Measurements from ENCODE around the gene TRIM5. TPM values are rescaled to one million over a fixed set of nuclear protein-coding genes. Genes with fewer than 3 reads are reported as not detected.

TRIM5 gene
- polyA plus RNA-seq, 4 donors, result 39.6 to 45.2 (median 43.2) TPM

DNA sequence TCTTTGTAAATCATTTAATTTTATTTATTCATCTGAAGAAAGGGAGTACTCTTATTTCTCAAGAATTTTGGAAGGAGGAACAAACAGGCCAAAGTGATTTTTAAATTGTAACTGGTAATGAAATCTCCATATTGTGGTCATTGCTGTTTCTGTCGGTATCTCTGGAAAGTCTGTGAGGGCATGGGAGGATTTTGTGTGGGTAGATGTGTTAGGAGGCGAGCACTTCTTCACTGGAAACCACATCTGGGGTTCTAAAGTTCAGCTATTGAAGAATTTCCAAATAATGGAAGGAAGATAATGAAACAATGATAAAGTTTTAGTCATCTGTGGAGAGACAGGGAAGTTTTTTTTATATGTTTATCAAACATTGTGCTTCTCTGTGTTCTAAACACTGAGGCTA lies 53.5 kb downstream of the TRIM5 start:
- DNase-seq (ENCODE audit: low read depth in 4 of 4, low spot score in 3 of 4), result no peak

DNA sequence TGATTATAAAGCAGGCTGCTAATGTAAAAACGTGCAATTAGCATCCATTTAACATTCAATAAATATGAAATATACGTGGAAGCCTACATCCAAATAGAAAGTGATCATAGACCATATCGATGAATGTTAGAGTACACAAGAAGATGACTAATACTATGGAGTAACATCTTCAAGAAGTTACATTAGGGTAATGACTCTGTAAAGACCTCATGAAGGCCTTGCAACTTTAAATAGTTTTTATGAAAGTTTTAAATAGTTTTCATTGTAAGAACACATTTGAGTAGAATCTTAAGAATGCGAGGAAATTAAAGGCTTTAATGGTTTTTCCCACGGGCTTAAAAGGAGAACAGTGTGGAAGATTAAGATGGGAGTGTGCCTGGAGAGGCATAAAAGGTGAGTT lies 58.7 kb downstream of the TRIM5 start:
- no peak for DNase-seq (ENCODE audit: low read depth in 4 of 4, low spot score in 3 of 4)

DNA sequence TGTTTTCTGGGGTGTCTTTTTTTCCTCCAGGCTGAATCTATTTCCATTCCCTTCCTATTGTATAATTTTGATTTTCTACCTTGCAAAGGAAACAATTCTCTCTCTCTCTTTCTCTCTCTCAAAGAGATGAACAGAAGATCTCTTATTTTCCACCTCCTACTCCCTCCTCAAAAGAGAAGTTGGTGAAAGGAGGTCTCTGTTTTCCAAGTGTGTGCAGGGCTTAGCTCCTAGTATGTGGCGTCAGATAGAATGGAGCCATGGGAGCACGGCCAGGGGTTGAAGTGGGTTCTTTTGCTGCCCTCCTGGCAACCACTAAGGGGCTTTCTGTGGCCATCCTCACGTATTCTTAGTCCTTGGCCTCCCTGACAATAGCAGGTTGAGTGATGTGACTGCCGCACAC lies 59.6 kb downstream of the TRIM5 start:
- DNase-seq (ENCODE audit: low read depth in 4 of 4, low spot score in 3 of 4), result no peak

DNA sequence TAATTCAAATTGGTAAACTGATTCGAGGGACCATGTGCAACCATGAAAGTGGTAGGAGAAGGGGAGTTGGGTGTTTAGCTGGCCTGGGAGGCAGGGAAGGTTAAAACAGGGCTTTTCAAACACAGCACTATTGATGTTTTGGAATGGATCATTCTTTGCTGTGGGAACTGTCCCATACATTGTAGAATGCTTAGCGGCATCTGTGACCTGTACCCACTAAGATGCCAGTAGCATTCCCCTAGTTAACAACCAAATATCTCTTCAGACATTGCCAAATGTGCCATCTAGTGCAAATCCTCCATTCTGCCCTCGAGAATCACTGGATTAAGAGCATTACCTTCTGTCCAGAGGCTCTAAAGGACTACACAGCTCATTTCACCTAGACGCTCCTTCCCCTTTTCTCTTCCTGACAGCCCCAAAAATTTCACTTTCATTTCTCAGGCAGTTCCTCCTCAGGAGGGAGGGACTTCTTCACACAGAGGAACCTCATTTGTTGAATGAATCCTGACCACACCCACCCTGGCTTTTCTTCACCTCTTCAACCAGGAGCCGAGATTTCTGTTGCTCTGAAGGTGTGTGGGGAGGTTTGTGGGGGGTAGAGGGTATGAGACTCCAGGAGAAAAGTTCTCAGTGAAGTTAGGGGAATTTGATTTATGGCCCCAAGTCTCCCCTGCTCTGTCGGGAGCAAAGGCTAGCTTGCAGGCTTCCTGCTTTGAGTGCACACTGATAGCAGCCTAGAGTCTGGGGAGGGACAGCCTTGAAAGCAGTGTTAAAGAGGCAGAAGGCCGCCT lies 60.2 kb downstream of the TRIM5 start, which contains the start of gene TRIM34:
TSS of gene TRIM34 (plus strand) at position 513 of the 791 bp plus-strand sequence. CDS start 7,331 bp downstream, outside the sequence.
- DNase-seq (ENCODE audit: low read depth in 4 of 4, low spot score in 3 of 4), result peak; percentile 25 to 57 (median 30)

DNA sequence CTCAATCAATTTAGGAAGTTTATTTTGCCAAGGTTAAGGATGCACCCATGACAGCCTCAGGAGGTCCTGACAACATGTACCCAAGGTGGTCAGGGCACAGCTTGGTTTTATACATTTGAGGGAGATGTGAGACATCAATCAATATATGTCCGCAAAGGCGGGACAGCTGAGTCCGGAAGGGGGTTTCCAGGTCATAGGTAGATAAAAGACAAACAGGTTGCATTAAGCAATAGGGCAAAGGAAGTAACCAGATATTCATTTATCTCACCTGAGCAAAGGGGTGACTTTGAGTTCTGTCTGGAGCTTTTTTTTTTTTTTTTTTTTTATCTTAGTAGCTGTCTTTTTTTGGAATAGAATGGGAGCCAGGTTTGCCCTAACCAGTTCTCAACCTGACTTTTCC lies 62.1 kb downstream of the TRIM5 start:
- no peak for DNase-seq (ENCODE audit: low read depth in 4 of 4, low spot score in 3 of 4)

DNA sequence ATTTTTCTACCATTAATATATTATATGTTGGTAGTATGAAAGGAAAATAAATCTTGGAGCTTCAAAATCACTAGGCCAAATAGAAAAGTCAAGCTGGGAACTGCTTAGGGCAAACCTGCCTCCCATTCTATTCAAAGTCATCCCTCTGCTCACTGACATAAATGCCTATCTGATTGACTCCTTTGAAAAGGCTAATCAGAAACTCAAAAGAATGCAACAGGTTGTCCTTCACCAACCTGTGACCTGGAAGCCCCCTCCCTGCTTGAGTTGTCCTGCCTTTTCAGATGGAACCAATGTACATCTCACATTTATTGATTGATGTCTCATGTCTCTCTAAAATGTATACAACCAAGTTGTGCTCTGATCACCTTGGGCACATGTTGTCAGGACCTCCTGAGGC lies 63.3 kb downstream of the TRIM5 start:
- DNase-seq (ENCODE audit: low read depth in 4 of 4, low spot score in 3 of 4), result no peak

DNA sequence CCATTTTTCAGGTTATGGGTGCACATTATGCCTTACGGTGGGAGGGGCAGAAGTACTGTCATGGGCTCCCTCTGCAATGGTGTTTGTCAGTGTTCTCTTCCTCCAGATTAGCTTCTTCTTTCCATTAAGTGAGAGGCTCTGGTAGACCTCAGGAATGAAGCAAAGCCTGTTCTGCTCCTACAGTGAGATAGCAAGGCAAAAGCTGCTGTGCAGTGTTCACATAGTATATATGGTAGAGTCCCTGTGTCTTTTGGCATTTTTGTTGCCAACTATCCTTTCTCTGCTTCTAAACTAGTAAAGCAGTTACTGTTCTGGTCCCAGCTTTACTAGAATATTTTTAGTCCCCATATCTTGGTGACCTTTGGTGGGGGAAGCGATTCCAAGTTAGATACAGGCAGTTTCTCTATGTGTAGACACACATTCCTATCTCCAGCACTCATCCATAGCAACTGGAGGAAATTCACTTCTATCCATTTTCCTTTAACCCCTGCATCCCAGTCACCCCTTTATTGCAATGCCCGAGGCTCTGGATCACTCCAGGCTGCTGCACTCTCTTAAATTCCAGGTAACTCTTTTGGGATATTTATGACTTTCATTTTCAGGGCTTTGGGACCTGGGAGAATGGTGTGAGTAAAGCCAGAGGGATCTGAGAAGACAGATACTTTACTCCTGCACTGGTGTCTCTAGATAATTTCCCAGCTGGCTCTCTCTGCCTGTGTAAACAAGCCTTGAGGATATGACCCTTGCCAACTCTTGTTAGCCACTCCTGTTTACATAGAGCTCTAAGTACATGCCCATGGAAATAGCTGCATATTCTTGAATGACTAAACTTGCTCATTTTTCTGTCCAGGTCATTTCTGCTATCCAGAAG lies 64.0 kb downstream of the TRIM5 start:
- no peak for DNase-seq (ENCODE audit: low read depth in 4 of 4, low spot score in 3 of 4)

DNA sequence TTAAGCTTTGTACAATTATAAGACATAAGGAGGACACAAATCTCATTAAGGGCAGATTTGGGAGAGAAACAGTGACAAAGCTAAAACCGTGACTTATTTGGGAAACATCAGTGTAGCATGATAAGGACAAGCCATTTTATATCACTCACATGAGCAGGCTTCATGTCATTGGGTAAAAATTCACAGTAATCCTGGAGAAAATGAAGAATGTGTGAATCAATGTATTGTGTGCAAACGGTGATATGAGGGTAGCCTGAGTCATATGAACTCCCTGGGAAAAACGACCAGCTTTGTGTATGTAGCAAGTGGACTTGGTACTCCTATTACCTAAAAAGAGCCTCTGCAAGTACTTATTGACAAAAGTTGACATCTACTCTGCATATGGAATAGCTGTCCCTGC lies 66.1 kb downstream of the TRIM5 start:
- no peak for DNase-seq (ENCODE audit: low read depth in 4 of 4, low spot score in 3 of 4)

Other genes starting within 250 kb of the TRIM5 start
- gene OR51I1, start 243.6 kb downstream of the TRIM5 start, polyA plus RNA-seq (ENCODE audit: insufficient read length in 4 of 4), result not detected
- gene OR51I2, start 235.8 kb downstream of the TRIM5 start, polyA plus RNA-seq (ENCODE audit: insufficient read length in 4 of 4), result not detected
- not detected for gene OR52D1, start 196.4 kb downstream of the TRIM5 start, polyA plus RNA-seq (ENCODE audit: insufficient read length in 4 of 4)
- gene UBQLN3, start 175.1 kb downstream of the TRIM5 start, polyA plus RNA-seq (ENCODE audit: insufficient read length in 4 of 4), result not detected
- 1 to 10 TPM in 1 of 4 donors, under 1 TPM in 3; 0.33 to 1.2 (median 0.51) TPM for gene UBQLNL, start 168.4 kb downstream of the TRIM5 start, polyA plus RNA-seq (ENCODE audit: insufficient read length in 4 of 4)
- gene OR52H1, start 136.5 kb downstream of the TRIM5 start, polyA plus RNA-seq (ENCODE audit: insufficient read length in 4 of 4), result not detected
- under 1 TPM in 1 of 4 donors, not detected in 3; 0.20 TPM for gene OR52B6, start 104.2 kb downstream of the TRIM5 start, polyA plus RNA-seq (ENCODE audit: insufficient read length in 4 of 4)
- gene TRIM6, start 88.4 kb downstream of the TRIM5 start, polyA plus RNA-seq (ENCODE audit: insufficient read length in 4 of 4), result 10 to 100 TPM in 3 of 4 donors, 1 to 10 TPM in 1; 3.4 to 69.0 (median 16.9) TPM
- 10 to 100 TPM; 10.4 to 11.1 (median 10.5) TPM for gene TRIM34, start 60.1 kb downstream of the TRIM5 start, polyA plus RNA-seq (ENCODE audit: insufficient read length in 4 of 4)
- 10 to 100 TPM in 2 of 4 donors, 1 to 10 TPM in 2; 8.4 to 23.5 (median 9.3) TPM for gene TRIM22, start 4.7 kb upstream of the TRIM5 start, polyA plus RNA-seq (ENCODE audit: insufficient read length in 4 of 4)
- gene OR56B1, start 51.4 kb upstream of the TRIM5 start, polyA plus RNA-seq (ENCODE audit: insufficient read length in 4 of 4), result not detected
- gene OR52N4, start 69.2 kb upstream of the TRIM5 start, polyA plus RNA-seq (ENCODE audit: insufficient read length in 4 of 4), result not detected
- not detected for gene OR52N5, start 98.3 kb upstream of the TRIM5 start, polyA plus RNA-seq (ENCODE audit: insufficient read length in 4 of 4)
- gene OR52N1, start 106.2 kb upstream of the TRIM5 start, polyA plus RNA-seq (ENCODE audit: insufficient read length in 4 of 4), result not detected
- gene OR52N2, start 123.8 kb upstream of the TRIM5 start, polyA plus RNA-seq (ENCODE audit: insufficient read length in 4 of 4), result not detected
- not detected for gene OR52E6, start 156.8 kb upstream of the TRIM5 start, polyA plus RNA-seq (ENCODE audit: insufficient read length in 4 of 4)
- gene OR52E8, start 172.6 kb upstream of the TRIM5 start, polyA plus RNA-seq (ENCODE audit: insufficient read length in 4 of 4), result not detected
- gene OR52E4, start 195.6 kb upstream of the TRIM5 start, polyA plus RNA-seq (ENCODE audit: insufficient read length in 4 of 4), result not detected
- not detected for gene OR52E5, start 208.1 kb upstream of the TRIM5 start, polyA plus RNA-seq (ENCODE audit: insufficient read length in 4 of 4)